ENCODE data around the gene DOK5. TPM values are rescaled to one million over a fixed set of nuclear protein-coding genes. Genes with fewer than 3 reads are reported as not detected.

The DOK5 gene
- total RNA-seq, 2 donors from 2014 or later: 4.6 to 6.7 TPM

DNA sequence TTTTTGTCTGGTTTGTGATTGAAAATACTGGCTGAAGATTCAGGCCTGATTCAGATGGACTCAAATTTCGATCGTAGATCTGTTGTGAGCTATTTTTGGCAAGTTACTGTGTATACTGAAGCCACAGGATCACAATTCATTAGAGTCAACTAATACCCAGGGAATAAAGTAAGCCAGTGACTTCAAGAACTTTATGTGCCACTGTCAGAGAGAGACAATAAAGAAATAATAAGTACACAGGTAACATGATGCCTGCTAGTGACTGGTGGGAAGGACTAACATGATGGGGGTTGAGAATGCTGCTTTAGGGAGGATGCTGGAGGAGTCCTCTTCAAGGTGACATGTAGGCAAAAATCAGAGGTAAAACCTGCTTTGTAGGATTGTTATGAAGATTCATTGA is 215.9 kb downstream of the DOK5 start:
- Histone ChIP-seq H3K9me3 (ENCODE audit: control insufficient read depth, low read length) (no peaks in the 10 kb centered on the region), H3K36me3 (ENCODE audit: control insufficient read depth, insufficient read depth, low read length) (no peaks in the 10 kb centered on the region), H3K4me1 (ENCODE audit: control insufficient read depth, insufficient read depth, low read length) (no peaks in the 10 kb centered on the region), H3K27ac (ENCODE audit: low read depth, low read length) (no peak overlapping the region), H3K27me3 (ENCODE audit: control insufficient read depth, insufficient read depth, low read length, poor library complexity, severe bottlenecking) (no peaks in the 10 kb centered on the region), H3K4me3 (ENCODE audit: low read length) (no peak overlapping the region), H3K9ac (ENCODE audit: extremely low read depth, low read length, poor library complexity, severe bottlenecking) (no peak overlapping the region)
- DNase-seq: no peak
- Mint-ChIP-seq H3K4me1 (peaks cover 5% of the 10 kb centered on the region), H3K27ac (no peak overlapping the region), H3K9me3 (no peaks in the 10 kb centered on the region), H3K27me3 (ENCODE audit: insufficient read depth) (no peaks in the 10 kb centered on the region), H3K36me3 (ENCODE audit: low read depth) (no peaks in the 10 kb centered on the region), H3K4me3 (no peak overlapping the region)
- TF ChIP-seq, protein P1, sequence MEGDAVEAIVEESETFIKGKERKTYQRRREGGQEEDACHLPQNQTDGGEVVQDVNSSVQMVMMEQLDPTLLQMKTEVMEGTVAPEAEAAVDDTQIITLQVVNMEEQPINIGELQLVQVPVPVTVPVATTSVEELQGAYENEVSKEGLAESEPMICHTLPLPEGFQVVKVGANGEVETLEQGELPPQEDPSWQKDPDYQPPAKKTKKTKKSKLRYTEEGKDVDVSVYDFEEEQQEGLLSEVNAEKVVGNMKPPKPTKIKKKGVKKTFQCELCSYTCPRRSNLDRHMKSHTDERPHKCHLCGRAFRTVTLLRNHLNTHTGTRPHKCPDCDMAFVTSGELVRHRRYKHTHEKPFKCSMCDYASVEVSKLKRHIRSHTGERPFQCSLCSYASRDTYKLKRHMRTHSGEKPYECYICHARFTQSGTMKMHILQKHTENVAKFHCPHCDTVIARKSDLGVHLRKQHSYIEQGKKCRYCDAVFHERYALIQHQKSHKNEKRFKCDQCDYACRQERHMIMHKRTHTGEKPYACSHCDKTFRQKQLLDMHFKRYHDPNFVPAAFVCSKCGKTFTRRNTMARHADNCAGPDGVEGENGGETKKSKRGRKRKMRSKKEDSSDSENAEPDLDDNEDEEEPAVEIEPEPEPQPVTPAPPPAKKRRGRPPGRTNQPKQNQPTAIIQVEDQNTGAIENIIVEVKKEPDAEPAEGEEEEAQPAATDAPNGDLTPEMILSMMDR (conservative IDR thresholded peaks at IDR 0.05): no peak
- 90 to 92% methylated on average over 2 of the region's 2 CpGs for WGBS, 2 experiments (ENCODE audit: insufficient coverage in 1 of 2, insufficient read length in 1 of 2)

DNA sequence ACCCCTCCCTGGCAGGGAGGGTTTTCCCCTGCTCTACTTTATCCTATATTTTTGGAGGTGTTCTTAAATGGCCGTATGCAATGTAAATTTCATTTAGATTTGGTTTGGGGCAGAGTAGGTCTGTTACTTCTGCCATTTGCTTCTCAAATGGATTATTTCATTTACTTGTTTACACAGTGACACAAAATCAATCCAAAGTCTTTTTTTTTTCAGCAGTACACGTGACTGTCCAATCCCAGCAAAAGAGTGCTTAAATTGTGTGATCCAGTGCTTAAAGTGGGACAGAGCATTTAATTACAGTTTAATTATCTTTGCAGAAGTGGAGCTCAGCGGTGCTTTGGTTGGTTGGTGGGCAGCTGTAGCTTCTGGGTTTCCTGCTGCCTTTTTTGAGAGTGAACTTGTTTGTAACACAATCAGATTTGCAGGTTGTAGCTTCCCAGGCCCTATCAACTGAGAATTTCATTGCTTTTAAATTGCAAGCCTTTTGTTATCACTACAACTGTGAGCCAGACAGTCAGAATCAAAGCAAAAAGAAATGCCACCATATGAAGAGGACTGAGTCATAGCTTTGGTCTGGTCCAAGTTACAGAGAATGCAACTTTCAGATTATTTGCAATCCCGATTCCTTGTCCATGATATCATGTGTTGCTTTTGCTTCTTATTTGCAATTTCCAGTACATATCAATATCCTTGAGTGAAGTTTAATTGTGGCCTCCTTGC is 216.9 kb downstream of the DOK5 start:
- Histone ChIP-seq H3K9me3 (ENCODE audit: control insufficient read depth, low read length) (no peaks in the 10 kb centered on the region), H3K27ac (ENCODE audit: low read depth, low read length) (no peak overlapping the region), H3K9ac (ENCODE audit: extremely low read depth, low read length, poor library complexity, severe bottlenecking) (no peak overlapping the region), H3K36me3 (ENCODE audit: control insufficient read depth, insufficient read depth, low read length) (no peaks in the 10 kb centered on the region), H3K4me3 (ENCODE audit: low read length) (no peak overlapping the region), H3K4me1 (ENCODE audit: control insufficient read depth, insufficient read depth, low read length) (no peaks in the 10 kb centered on the region), H3K27me3 (ENCODE audit: control insufficient read depth, insufficient read depth, low read length, poor library complexity, severe bottlenecking) (no peaks in the 10 kb centered on the region)
- DNase-seq: no peak
- no peaks in the 10 kb centered on the region for H3K9me3 Mint-ChIP-seq
- H3K27ac Mint-ChIP-seq: no peak overlapping the region
- TF ChIP-seq, protein P1 (conservative IDR thresholded peaks at IDR 0.05): no peak
- H3K27me3 Mint-ChIP-seq (ENCODE audit: insufficient read depth): no peaks in the 10 kb centered on the region
- no peak overlapping the region for H3K4me3 Mint-ChIP-seq
- no peaks in the 10 kb centered on the region for H3K36me3 Mint-ChIP-seq (ENCODE audit: low read depth)
- WGBS, 2 experiments (ENCODE audit: insufficient coverage in 1 of 2, insufficient read length in 1 of 2): 58 to 65% methylated on average over 2 to 3 of the region's 4 CpGs
- H3K4me1 Mint-ChIP-seq: peaks cover 5% of the 10 kb centered on the region

DNA sequence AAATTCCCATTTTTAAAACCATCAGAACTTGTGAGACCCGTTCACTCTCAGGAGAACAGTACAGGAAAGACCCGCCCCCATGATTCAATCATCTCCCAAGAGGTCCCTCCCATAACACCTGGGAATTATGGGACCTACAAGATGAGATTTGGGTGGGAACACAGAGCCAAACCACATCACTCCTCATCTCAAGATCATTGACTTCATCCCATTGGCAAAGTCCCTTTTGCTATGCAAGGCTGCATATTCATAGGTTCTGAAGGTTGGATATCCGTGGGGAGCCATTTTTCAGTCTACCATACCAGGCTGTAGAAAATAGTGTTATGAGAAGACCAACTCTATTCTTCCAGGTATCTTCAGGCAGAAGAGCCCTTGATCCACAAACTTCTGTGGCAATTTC is 219.1 kb downstream of the DOK5 start:
- H3K4me1 Mint-ChIP-seq: peaks cover 5% of the 10 kb centered on the region
- 64 to 74% methylated on average over 2 to 3 of the region's 3 CpGs for WGBS, 2 experiments (ENCODE audit: insufficient coverage in 1 of 2, insufficient read length in 1 of 2)

More for the DNA sequence above, 219.1 kb downstream of the DOK5 start:
- Histone ChIP-seq H3K27me3 (ENCODE audit: control insufficient read depth, insufficient read depth, low read length, poor library complexity, severe bottlenecking) (no peaks in the 10 kb centered on the region), H3K9me3 (ENCODE audit: control insufficient read depth, low read length) (no peaks in the 10 kb centered on the region), H3K27ac (ENCODE audit: low read depth, low read length) (no peak overlapping the region), H3K4me3 (ENCODE audit: low read length) (no peak overlapping the region), H3K9ac (ENCODE audit: extremely low read depth, low read length, poor library complexity, severe bottlenecking) (no peak overlapping the region), H3K36me3 (ENCODE audit: control insufficient read depth, insufficient read depth, low read length) (no peaks in the 10 kb centered on the region), H3K4me1 (ENCODE audit: control insufficient read depth, insufficient read depth, low read length) (no peaks in the 10 kb centered on the region)
- DNase-seq: no peak
- Mint-ChIP-seq H3K4me3 (no peak overlapping the region), H3K27ac (no peak overlapping the region), H3K9me3 (no peaks in the 10 kb centered on the region), H3K27me3 (ENCODE audit: insufficient read depth) (no peaks in the 10 kb centered on the region), H3K36me3 (ENCODE audit: low read depth) (no peaks in the 10 kb centered on the region)
- TF ChIP-seq, protein P1 (conservative IDR thresholded peaks at IDR 0.05): no peak

Measured in endodermal cell (in vitro differentiated cells).